ENCODE data around the gene ITIH1.

The ITIH1 gene

DNA sequence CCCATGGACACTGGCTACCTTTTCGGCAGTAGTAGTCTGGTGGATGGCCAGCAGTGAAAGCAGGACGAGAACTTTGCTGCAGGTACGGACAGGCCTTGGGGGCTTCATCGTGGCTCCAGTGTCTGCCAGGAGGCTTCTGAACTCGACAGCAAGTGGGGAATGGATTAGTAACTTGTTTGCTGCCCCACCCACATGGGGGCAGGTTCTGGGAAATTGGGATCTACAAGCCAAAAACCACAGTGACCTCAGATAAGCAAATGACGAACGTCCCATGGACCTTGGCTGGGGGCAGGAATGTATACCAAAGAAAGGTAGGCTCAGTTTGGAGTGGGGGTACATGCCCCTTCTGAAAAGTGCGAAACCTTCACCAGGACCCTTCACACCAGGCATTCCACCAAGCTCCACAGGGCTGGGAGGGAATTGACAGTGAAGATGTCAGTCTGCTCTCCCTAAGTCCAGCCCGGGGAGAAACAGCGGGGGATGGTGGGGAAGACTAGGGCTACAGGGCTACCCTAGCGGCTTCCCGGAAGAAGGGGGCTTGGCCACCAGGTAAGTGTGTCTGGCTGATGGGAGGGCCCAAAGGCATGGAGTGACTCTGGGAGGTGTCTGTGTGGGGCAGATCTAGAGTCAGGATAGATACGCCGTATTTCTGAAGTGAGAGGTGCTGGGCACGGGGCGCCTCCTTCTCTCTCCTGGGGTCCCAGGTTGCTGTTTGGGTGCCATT is 53.3 kb downstream of the ITIH1 start, which contains the start of gene ITIH4:
Gene ITIH4, minus strand, starts transcription at position 138 of the 724 bp plus-strand sequence. Its CDS starts 30 bp downstream, at position 108.
- no peak for DNase-seq (ENCODE audit: low spot score)
- in situ Hi-C loops (cut with MboI; ENCODE audit: low sequenced_read_pairs, unreplicated experiment): no loop called here
- TF ChIP-seq, protein P1, sequence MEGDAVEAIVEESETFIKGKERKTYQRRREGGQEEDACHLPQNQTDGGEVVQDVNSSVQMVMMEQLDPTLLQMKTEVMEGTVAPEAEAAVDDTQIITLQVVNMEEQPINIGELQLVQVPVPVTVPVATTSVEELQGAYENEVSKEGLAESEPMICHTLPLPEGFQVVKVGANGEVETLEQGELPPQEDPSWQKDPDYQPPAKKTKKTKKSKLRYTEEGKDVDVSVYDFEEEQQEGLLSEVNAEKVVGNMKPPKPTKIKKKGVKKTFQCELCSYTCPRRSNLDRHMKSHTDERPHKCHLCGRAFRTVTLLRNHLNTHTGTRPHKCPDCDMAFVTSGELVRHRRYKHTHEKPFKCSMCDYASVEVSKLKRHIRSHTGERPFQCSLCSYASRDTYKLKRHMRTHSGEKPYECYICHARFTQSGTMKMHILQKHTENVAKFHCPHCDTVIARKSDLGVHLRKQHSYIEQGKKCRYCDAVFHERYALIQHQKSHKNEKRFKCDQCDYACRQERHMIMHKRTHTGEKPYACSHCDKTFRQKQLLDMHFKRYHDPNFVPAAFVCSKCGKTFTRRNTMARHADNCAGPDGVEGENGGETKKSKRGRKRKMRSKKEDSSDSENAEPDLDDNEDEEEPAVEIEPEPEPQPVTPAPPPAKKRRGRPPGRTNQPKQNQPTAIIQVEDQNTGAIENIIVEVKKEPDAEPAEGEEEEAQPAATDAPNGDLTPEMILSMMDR (IDR thresholded peaks at IDR 0.05; ENCODE audit: borderline replicate concordance, control extremely low read depth, extremely low read depth, insufficient read depth, missing control alignments): no peak

GRCh38 chr3:52831500-52832301 is 54.3 kb downstream of the ITIH1 start:
- in situ Hi-C loops (cut with MboI; ENCODE audit: low sequenced_read_pairs, unreplicated experiment): no loop called here
- TF ChIP-seq, protein P1 (IDR thresholded peaks at IDR 0.05; ENCODE audit: borderline replicate concordance, control extremely low read depth, extremely low read depth, insufficient read depth, missing control alignments): no peak

GRCh38 chr3:52833202-52833601 is 55.8 kb downstream of the ITIH1 start:
- in situ Hi-C loops (cut with MboI; ENCODE audit: low sequenced_read_pairs, unreplicated experiment): no loop called here
- TF ChIP-seq, protein P1 (IDR thresholded peaks at IDR 0.05; ENCODE audit: borderline replicate concordance, control extremely low read depth, extremely low read depth, insufficient read depth, missing control alignments): no peak
- DNase-seq (ENCODE audit: low spot score): no peak

More at GRCh38 chr3:52831500-52832301, 54.3 kb downstream of the ITIH1 start:
- no peak for DNase-seq (ENCODE audit: low spot score)

DNA sequence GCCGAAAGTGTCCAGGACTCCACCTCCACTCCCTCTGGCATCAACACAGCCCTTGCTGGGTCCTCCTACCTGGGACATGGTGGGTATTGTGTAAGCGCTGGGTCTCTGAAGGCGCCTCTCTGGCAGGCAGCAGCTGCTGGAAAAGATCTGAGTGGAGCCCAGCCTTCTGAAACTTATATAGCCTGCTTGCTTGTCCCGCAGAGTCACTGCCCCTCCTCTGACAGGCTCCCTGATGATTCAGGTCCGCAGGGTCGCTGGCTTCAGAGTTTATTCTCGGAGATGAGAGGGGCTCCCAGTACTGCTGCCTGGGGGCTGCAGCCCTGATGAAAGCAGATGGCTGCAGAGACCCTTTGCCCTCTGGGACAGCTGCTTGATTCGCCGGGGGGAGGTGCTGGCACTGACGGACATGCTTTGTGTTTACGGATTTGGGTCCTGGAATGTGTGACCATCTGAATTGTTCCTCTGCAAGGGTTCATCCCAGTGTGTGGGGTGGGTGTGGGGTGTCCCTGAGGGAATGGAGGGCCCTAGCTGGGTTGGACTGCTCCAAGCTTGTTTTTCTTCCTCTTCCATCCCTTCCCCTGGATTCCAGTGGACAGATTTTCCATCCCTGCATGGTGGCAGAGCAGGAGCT is 57.6 kb downstream of the ITIH1 start, which contains the start of gene MUSTN1:
Gene MUSTN1, minus strand, starts transcription at position 149 of the 631 bp plus-strand sequence. Its CDS starts 71 bp downstream, at position 78.
- no peak for DNase-seq (ENCODE audit: low spot score)
- in situ Hi-C loops (cut with MboI; ENCODE audit: low sequenced_read_pairs, unreplicated experiment): no loop called here
- TF ChIP-seq, protein P1 (IDR thresholded peaks at IDR 0.05; ENCODE audit: borderline replicate concordance, control extremely low read depth, extremely low read depth, insufficient read depth, missing control alignments): no peak

DNA sequence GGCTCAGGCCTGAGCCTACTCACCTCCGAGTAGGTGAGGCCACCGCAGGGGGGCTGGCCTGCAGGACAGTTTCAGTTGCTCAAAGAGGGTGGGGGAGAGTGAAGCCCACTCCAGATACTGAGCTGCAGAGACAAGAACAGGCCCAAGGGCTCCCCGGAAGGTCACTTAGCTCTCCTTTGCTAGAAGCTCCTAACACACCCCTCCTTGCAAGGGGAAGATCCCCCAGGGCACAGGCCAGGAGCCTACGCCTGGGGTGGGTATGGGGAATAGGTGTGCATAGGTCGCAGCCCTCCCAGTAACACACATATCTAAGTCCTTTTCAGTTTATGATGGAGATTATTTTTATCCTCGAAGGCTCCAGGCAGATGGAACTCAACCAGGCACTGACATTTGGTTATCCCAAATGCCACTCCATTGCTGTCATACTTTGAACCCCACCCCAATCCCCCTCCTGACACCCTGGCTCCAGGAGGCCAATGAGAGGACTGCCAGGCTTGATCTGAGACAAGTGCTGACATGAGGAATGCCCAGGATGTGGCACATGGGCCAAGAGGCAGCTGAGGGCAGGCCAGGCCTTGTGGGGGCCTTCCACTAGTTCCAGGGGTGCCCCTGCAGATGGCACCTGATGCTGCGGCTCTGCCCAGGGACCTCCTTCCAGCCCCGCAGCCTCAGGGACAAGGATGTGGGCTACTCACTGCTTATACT is 58.5 kb downstream of the ITIH1 start:
- in situ Hi-C loops (cut with MboI; ENCODE audit: low sequenced_read_pairs, unreplicated experiment): no loop called here
- TF ChIP-seq, protein P1 (IDR thresholded peaks at IDR 0.05; ENCODE audit: borderline replicate concordance, control extremely low read depth, extremely low read depth, insufficient read depth, missing control alignments): no peak

DNA sequence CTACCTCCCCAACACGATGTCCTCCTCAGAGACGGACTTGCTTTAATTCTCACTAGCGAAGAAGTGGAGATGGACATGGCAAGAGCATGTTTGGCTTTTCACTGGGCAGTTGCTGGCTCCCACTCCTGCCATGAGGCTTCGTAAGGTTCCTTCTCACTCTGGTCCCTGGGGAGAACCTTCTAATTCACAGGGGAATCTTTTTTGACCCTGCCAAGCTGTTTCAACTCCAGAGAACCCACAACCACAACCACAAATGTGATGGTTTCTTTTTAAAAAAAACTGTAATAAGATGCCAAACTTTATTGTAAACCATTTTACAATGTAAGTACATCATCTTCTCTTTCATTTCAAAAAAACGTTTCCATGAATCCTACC is 59.1 kb downstream of the ITIH1 start:
- in situ Hi-C loops (cut with MboI; ENCODE audit: low sequenced_read_pairs, unreplicated experiment): no loop called here
- TF ChIP-seq, protein P1 (IDR thresholded peaks at IDR 0.05; ENCODE audit: borderline replicate concordance, control extremely low read depth, extremely low read depth, insufficient read depth, missing control alignments): no peak

More for the DNA sequence above, 58.5 kb downstream of the ITIH1 start:
- DNase-seq (ENCODE audit: low spot score): no peak

More for the DNA sequence above, 59.1 kb downstream of the ITIH1 start:
- no peak for DNase-seq (ENCODE audit: low spot score)
